HCT116 (cell line): Measurements from ENCODE around the gene NUTM2B.
"Not testable (repeated sequence)": the region's sequence is repeated elsewhere in the genome, so short reads cannot be mapped to it uniquely, and the experiment has no call there.

Experiments
- CBX3 ChIP-seq: IDR thresholded peaks from 2 replicates; pipeline ENCODE4 v1.6.1; 2012; ENCODE audit warnings: low read depth
- CTCF ChIP-seq, 3 experiments: fragments of 200-600 bp in 1 of 3; sonication (generic) in 1 of 3; IDR thresholded peaks in 2 of 3; conservative IDR thresholded peaks in 1 of 3; 2 replicates each; pipeline ENCODE4 v1.5.1; 2012 to 2017; ENCODE audit warnings: low read depth in 2 of 3, low read length in 2 of 3, antibody characterized with exemption in 1 of 3, borderline replicate concordance in 1 of 3, control low read depth in 1 of 3, mild to moderate bottlenecking in 1 of 3, mixed read lengths in 1 of 3, mixed run types in 1 of 3, moderate library complexity in 1 of 3; ENCODE audit not compliant: insufficient read depth in 1 of 3
- ELF1 ChIP-seq: IDR thresholded peaks from 2 replicates; pipeline ENCODE4 v1.6.1; 2012; ENCODE audit warnings: low read depth, borderline replicate concordance
- EZH2 ChIP-seq: fragments of 200-600 bp; sonication (generic); IDR thresholded peaks from 2 replicates; pipeline ENCODE4 v1.6.1; 2017; ENCODE audit warnings: antibody characterized with exemption, mixed run types
- EZH2phosphoT487 ChIP-seq: fragments of 200-600 bp; IDR thresholded peaks from 2 replicates; pipeline ENCODE4 v1.6.1; 2018; ENCODE audit warnings: antibody characterized with exemption, borderline replicate concordance
- JUND ChIP-seq: IDR thresholded peaks from 2 replicates; pipeline ENCODE4 v1.6.1; 2012
- MAX ChIP-seq: IDR thresholded peaks from 2 replicates; pipeline ENCODE4 v1.6.1; 2012
- POLR2A ChIP-seq: IDR thresholded peaks from 2 replicates; pipeline ENCODE4 v1.7.0; 2011; ENCODE audit warnings: borderline replicate concordance; ENCODE audit not compliant: insufficient read depth, insufficient read length; ENCODE audit errors: extremely low read depth
- POLR2AphosphoS5 ChIP-seq: IDR thresholded peaks from 2 replicates; pipeline ENCODE4 v1.6.1; 2011; ENCODE audit warnings: mild to moderate bottlenecking, low read depth, low read length, moderate library complexity
- RAD21 ChIP-seq: IDR thresholded peaks from 2 replicates; pipeline ENCODE4 v1.6.1; 2012; ENCODE audit warnings: low read depth, mild to moderate bottlenecking
- SP1 ChIP-seq: IDR thresholded peaks from 2 replicates; pipeline ENCODE4 v1.6.1; 2012; ENCODE audit warnings: low read depth
- YY1 ChIP-seq: IDR thresholded peaks from 2 replicates; pipeline ENCODE4 v1.6.1; 2011; ENCODE audit warnings: low read length, low read depth, moderate library complexity, mild to moderate bottlenecking; ENCODE audit not compliant: insufficient replicate concordance; ENCODE audit errors: extremely low read depth
- ZBTB33 ChIP-seq: IDR thresholded peaks from 2 replicates; pipeline ENCODE4 v1.6.1; 2011; ENCODE audit warnings: mild to moderate bottlenecking, low read length, moderate library complexity; ENCODE audit not compliant: insufficient replicate concordance; ENCODE audit errors: extremely low read depth

GRCh38 chr10:79702927-79703326, at the start of gene NUTM2B:
- TF ChIP-seq EZH2; CTCF (IDR thresholded peaks at IDR 0.05 in 2 of 3, conservative IDR thresholded peaks at IDR 0.05 in 1 of 3; ENCODE audit: borderline replicate concordance in 1 of 3, insufficient read depth in 1 of 3, low read depth in 2 of 3, low read length in 2 of 3); POLR2AphosphoS5; CBX3; JUND; ELF1; POLR2A; YY1; EZH2phosphoT487; RAD21; MAX; SP1; ZBTB33: not testable (repeated sequence)
